ENCODE measurements around the gene MTCH1. TPM values are rescaled to one million over a fixed set of nuclear protein-coding genes. Genes with fewer than 3 reads are reported as not detected.

MTCH1 gene
- total RNA-seq, 1 experiment from 2014 or later: 161 TPM

Other genes with a start within 250 kb of the MTCH1 start
- not detected for gene CPNE5, start 146.8 kb downstream of the MTCH1 start, total RNA-seq (2021; ENCODE audit: unreplicated experiment)
- 42.0 TPM for gene PPIL1, start 111.4 kb downstream of the MTCH1 start, total RNA-seq (2021; ENCODE audit: unreplicated experiment)
- 32.9 TPM for gene C6orf89, start 100.2 kb downstream of the MTCH1 start, total RNA-seq (2021; ENCODE audit: unreplicated experiment)
- 0.59 TPM for gene PI16, start 31.5 kb downstream of the MTCH1 start, total RNA-seq (2021; ENCODE audit: unreplicated experiment)
- 0.10 TPM for gene FGD2, start 19.5 kb upstream of the MTCH1 start, total RNA-seq (2021; ENCODE audit: unreplicated experiment)
- gene PIM1, start 184.0 kb upstream of the MTCH1 start, total RNA-seq (2021; ENCODE audit: unreplicated experiment): 26.2 TPM

Measured in HCT116 (cell line).